Stimulated activated CD8-positive, alpha-beta memory T cell treated with anti-CD3 and anti-CD28 coated beads, Interleukin-12 subunit alpha, Interleukin-12 subunit beta, amount 100 ng/mL, for 1 hour (primary cell): ENCODE measurements around the gene ST6GALNAC4.

Source experiments
- DNase-seq: peaks from one replicate; pipeline ENCODE4 v3.0.0-alpha.2; 2020; ENCODE audit warnings: low read depth

The ST6GALNAC4 gene

DNA sequence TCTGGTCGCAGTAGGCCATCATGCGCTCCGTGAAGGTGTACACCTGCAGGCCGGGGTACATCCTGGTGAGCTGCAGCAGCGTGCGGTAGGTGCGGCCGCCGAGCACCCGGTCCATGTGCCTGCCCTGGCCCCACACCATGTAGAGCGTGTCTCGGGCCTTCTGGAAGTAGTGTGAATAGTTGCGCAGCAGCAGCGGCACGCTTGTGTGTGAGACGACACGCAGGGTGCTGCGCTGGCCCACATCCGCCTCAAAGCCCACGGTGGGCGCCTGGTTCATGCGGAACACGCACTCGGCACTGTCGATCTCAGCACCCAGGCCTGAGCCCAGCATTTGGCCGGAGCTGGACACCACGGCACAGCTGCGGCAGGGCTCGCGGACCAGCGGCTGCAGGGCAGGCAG is 4.5 kb downstream of the ST6GALNAC4 start:
- no peak for DNase-seq

DNA sequence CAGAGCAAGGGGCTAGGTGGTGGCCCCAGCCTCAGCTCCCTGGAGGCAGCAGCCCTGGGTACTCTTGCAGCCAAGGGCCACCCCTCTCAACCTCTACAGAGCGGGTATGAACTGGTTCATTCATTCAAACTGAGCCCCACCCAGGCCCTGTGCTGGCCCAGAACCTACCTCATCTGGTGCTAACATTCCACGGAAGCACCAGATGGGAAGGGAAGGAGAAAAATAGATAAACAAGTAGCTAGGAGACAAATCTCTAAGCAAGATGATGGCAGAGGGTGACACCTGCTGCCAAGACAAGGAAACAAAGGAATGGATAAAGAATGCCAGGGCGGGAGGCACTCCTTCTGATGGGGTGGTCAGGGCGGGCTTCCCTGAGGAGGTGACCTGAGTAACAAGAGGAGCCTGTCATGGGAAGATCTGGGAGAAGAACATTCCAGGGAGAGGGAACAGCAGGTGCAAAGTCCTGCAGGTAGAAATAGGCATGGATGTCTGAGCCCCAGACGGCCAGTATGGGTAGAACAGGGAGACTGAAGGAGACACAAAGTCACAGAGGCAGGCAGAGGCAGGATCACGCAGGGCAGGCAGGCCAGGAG is 6.1 kb downstream of the ST6GALNAC4 start:
- DNase-seq: no peak

DNA sequence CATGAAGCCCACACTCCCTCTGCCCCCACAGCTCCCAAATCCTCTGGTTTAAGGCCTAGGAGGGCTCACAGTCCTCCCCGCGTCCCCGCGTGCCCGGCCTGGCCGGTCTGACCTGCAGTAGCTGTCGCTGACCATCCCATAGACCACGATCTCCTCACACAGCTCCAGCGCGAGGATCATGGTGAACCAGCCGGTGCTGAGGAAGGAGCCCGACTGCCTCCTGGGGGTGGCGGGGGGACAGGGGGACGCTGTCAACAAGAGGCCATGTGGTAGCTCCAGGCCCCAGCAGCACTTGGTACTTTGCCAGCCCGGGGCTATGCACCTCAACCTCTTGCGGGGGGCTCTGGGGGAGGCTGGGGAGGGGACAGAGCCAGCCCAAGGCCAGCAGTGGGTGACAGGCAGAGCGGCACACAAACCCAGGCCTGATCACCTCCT is 7.0 kb downstream of the ST6GALNAC4 start:
- no peak for DNase-seq

DNA sequence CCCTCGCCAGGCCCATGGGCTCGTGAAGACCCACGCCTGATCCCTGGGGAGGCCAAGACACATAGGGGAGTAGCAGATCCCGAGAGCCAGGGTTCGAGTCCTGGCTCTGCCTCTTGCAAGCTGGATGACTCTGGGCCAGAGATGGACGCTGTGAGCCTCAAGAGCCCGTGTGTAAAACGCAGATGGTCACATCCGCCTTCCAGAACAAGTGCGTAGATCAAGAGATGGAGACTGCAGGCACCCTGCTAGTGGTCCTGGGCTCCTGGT is 8.2 kb downstream of the ST6GALNAC4 start:
- no peak for DNase-seq

GRCh38 chr9:127907867-127908659 is 8.8 kb downstream of the ST6GALNAC4 start:
- no peak for DNase-seq

DNA sequence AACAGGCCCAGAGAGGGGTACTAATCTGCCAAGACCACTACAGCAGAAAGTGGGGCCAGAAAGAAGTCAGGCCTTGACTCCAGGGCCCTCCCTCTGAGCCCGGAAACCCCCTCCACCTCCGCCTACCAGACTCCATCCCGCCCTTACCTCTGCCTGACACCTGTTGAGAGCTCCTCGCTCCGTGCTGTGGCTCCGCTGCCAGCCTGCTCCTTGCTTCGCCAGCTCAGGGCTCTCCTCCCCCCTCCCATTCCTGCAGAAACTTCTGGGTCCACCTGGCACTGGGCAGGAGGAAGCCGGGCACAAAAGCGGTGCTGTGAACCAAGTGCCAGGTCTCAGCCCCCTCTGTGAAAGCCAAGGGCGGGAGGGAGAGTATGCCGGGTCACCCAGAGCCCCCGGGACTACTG is 11.1 kb downstream of the ST6GALNAC4 start:
- peak; percentile 43 for DNase-seq

GRCh38 chr9:127905004-127905728 is 11.7 kb downstream of the ST6GALNAC4 start:
- DNase-seq: peak; percentile 39

- no peak for DNase-seq
Observed at GRCh38 chr9:127904561-127905003, 12.3 kb downstream of the ST6GALNAC4 start.

- DNase-seq: peak; percentile 63
Observed at GRCh38 chr9:127903557-127904475, 13.0 kb downstream of the ST6GALNAC4 start.

DNA sequence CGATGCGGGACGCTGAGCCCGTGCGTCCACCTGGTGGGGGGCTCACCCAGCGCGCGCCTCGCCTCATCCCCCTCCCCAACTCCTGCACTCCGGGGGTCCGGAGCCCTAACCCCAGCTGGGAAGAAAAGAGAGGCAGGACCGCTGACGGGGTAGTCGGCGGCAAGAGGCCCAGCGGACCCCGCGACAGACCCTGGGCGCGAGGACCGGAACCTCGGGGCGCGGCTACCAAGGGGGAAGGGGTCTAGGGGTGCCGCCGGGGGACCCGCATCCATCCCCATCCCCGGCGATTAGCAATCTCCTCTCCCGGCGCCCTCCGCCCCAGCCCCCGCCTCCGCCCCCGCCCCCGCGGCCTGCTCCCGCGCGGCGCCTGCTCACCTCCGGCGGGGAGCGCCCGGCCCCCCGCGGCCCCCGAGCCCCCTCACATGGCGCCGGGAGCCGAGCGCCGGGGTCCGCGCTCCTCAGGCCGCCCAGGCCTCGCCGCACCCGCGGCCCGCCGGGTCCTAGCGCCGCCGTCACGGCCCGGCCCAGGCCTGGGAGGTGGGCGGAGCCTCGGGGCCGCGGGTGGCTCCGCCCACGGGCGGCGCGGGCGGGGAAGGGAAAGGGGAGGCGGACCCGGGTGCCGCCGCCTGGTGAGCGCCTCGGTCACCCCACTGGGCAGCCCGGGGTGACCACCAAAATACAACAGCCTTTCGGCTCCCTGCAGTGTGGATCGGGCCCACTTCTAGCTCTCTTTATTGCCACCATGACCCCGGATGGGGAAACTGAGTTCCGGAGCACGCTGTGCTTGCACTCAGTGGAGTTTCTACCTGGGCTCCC is 17.5 kb downstream of the ST6GALNAC4 start, which contains the start of gene ST6GALNAC6:
Gene ST6GALNAC6, minus strand, starts transcription at position 476 of the 816 bp plus-strand sequence. CDS start 1,622 bp downstream, outside the sequence.
- DNase-seq: peak; percentile 36

DNA sequence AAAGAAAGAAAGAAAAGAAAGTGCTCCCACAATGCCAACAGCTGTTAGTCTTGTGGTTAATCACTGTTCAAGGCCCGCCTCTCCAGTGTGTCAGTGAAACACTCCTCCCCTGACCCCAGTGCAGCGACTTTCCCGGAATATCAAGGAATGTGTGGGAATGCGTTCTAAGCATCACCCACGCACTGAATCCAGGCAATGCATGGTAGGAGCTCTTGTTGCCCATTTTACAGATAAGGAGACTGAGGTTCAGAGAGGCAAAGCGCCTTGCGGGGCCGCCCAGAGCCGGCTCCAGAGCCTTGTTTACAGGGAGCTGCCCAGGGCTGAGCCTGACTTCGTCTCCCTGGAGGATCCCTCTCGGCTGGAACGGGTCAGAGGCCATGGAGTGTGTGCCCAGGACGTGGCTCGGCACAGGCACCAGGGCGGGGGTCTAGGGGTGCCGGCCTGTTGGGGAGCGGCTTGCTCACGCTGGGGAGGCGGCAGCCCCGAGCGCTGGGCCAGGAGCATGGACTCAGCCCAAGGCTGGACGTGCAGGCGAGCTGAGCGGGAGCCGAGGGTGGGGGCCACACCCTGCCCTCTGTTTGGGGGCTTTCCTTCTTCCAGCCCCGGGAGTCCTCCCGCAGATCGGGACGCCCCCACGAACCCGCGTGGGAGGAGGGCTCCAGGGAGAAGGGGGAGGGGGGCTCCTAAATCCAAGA is 18.3 kb downstream of the ST6GALNAC4 start:
- DNase-seq: no peak

GRCh38 chr9:127897193-127897692 is 19.6 kb downstream of the ST6GALNAC4 start:
- no peak for DNase-seq

DNA sequence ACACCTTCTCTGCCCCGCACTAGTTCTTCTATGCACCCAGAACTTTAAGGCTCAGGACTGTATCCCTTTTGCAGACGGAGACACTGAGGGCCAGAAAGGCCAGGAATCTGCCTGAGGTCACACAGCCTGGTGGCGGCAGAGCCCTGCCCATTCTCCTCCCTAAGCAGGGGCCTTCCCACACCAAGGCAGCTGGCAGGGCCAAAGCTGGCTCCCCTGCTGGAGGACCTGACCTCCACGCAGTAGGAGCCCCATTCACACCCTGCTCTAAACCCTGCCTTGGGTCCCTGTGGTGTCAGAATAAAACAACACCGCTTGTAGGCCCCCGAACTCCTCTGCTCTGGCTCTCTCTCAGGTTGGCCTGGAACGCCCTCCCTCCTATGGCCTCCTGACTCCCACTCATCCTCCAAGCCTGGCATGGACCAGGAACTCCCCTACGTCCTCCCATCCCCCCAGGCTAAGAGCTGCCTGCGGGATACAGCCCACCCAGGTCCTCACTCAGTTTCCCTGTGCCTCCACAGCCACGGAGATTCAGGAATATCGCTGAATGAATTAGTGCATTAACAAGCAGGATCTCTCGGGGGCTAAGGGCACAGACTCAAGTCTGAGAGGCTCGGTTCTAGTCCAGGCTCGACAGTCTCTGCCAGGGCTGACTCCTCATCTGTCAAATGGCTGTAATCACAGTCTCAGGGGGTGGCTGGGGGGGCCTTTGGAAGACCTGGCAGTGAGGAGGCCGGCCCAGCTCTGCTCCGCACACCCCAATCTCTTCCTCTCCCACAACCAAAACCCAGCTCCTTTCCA is 20.2 kb downstream of the ST6GALNAC4 start:
- DNase-seq: no peak

DNA sequence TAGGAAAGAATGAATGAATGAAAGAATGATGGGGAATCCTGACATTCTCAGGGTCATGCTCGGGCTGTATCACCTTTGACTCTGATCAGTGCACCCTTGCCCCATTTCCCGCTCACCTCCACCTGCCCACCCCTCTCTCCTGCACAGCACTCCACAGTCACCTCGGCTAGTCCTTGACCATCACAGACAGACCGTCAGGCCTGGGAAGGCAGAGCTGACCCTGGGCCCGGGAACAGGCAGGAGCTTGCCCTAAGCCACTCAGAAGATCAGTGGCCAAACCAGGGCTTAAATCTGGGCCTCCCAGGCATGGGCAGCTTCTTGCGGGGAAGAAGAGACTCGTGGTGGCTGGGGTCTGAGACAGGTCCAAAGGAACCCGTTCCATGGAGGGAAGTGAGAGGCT is 21.0 kb downstream of the ST6GALNAC4 start:
- no peak for DNase-seq

- DNase-seq: no peak
Observed at GRCh38 chr9:127893392-127893791, 23.4 kb downstream of the ST6GALNAC4 start.

DNA sequence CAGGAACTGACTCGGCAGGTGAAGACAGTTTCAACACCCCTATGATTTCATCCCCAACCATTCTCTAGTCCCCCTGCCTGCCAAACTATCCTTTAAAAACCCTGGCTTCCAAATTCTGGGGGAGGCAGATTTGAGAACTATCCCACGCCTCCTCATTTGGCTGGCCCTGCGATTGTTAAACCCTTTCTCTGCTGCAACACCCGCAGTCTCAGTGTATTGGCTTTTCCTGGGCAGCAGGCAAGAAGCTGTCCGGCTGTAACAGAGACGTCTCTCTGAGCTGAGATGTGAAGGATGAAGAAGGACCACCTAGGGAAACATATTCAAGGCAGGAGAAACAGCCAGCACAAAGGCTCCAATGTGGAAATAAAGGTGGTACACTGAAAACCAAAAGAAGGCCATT is 24.0 kb downstream of the ST6GALNAC4 start:
- DNase-seq: no peak

DNA sequence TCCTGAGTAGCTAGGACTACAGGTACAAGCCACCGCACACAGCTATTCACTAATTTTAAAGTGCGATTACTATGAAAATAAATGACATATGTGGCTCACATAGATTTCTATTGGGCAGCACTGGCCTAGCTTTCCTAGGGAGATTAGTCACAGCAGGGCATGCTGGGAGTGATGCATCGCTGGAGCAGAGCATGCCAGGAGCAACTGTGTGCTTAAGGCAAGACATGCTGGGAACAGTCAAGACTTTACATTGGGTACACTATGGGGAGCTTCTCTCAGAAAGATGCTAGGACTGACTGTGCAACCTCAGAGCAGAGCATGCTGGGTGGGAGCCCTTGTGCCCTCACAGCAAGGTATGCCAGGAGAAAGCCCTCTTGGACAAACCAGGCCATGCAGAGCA is 26.8 kb downstream of the ST6GALNAC4 start:
- DNase-seq: no peak

- DNase-seq: no peak
Observed at GRCh38 chr9:127887792-127888191, 29.0 kb downstream of the ST6GALNAC4 start.

GRCh38 chr9:127886401-127886972 is 30.4 kb downstream of the ST6GALNAC4 start:
- no peak for DNase-seq
